ENCODE data around the gene ZNRF2.
"Not testable (repeated sequence)": the region's sequence is repeated elsewhere in the genome, so short reads cannot be mapped to it uniquely, and the experiment has no call there.

Gene ZNRF2

GRCh38 chr7:30263090-30263710, 21.2 kb upstream of the ZNRF2 start:
- DNase-seq: no peak

GRCh38 chr7:30264052-30264451, 20.3 kb upstream of the ZNRF2 start:
- DNase-seq: no peak

- not testable (repeated sequence) for DNase-seq
Observed at GRCh38 chr7:30265189-30265588, 19.2 kb upstream of the ZNRF2 start.

GRCh38 chr7:30266686-30267085, 17.7 kb upstream of the ZNRF2 start:
- no peak for DNase-seq

- no peak for DNase-seq
Observed at GRCh38 chr7:30268586-30268985, 15.8 kb upstream of the ZNRF2 start.

- DNase-seq: no peak
Observed at GRCh38 chr7:30269490-30269889, 14.9 kb upstream of the ZNRF2 start.

- DNase-seq: no peak
Observed at GRCh38 chr7:30270921-30271320, 13.5 kb upstream of the ZNRF2 start.

GRCh38 chr7:30272126-30272525, 12.3 kb upstream of the ZNRF2 start:
- DNase-seq: no peak

GRCh38 chr7:30273552-30273951, 10.8 kb upstream of the ZNRF2 start:
- DNase-seq: no peak

GRCh38 chr7:30274641-30275040, 9.8 kb upstream of the ZNRF2 start:
- no peak for DNase-seq

GRCh38 chr7:30276203-30276900, 8.0 kb upstream of the ZNRF2 start:
- DNase-seq: peak; percentile 54

GRCh38 chr7:30278376-30278775, 6.0 kb upstream of the ZNRF2 start:
- no peak for DNase-seq

- no peak for DNase-seq
Observed at GRCh38 chr7:30278849-30279652, 5.3 kb upstream of the ZNRF2 start.

- no peak for DNase-seq
Observed at GRCh38 chr7:30279653-30279904, 4.8 kb upstream of the ZNRF2 start.

GRCh38 chr7:30280631-30281030, 3.8 kb upstream of the ZNRF2 start:
- DNase-seq: no peak

GRCh38 chr7:30281263-30281662, 3.1 kb upstream of the ZNRF2 start:
- no peak for DNase-seq

- DNase-seq: no peak
Observed at GRCh38 chr7:30281791-30282190, 2.6 kb upstream of the ZNRF2 start.

- DNase-seq: no peak
Observed at GRCh38 chr7:30282735-30283134, 1.7 kb upstream of the ZNRF2 start.

GRCh38 chr7:30285067-30285535, 704 bp downstream of the ZNRF2 start:
- peak; percentile 48 for DNase-seq

GRCh38 chr7:30285536-30286284, 1.3 kb downstream of the ZNRF2 start:
- DNase-seq: peak; percentile 71

- DNase-seq: no peak
Observed at GRCh38 chr7:30286749-30287148, 2.4 kb downstream of the ZNRF2 start.

GRCh38 chr7:30287625-30288024, 3.2 kb downstream of the ZNRF2 start:
- DNase-seq: not testable (repeated sequence)

GRCh38 chr7:30289634-30290033, 5.2 kb downstream of the ZNRF2 start:
- not testable (repeated sequence) for DNase-seq
